ENCODE data around the gene HSD17B12. TPM values are rescaled to one million over a fixed set of nuclear protein-coding genes. Genes with fewer than 3 reads are reported as not detected.

Gene HSD17B12
- total and polyA plus RNA-seq, 2 of the 13 experiments (the other 11 are each of a cell fraction or from before 2014, with no cell fraction given): 50.3 to 117 TPM

GRCh38 chr11:43639224-43639623, 41.3 kb upstream of the HSD17B12 start (continued):
- TF ChIP-seq SNAPC4 (CRISPR knock-in tag; IDR thresholded peaks at IDR 0.05): no peak

DNA sequence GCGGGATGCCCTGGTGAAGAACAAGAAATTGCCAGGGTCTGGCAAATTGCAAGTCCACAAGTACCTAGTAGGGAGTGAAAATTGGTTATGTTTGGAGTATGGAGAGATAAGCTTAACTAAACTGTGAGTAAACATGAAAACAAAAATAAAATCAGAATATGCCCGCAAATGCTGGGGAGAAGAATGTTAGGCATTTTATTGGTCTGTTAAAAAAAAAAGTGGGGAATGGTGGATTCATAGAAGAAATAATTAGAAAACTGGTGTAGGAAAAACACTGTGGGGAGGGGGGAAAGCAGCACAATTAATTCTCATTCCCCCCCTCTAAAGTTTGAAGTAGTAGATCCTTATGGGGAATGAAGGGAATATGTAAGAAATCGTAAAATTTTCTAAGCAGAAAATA, 40.6 kb upstream of the HSD17B12 start:
- no TSS peak for BruUV-seq (replicated peaks)
- in situ Hi-C loops (cut with HindIII; ENCODE audit: extremely low pct_ligation_motif_present, low pct_unique_long_range_greater_than_20kb) (loop anchor here (10.0 kb wide), 1 partner anchor 55 kb away; no protein-coding TSS in a partner anchor), intact Hi-C loops (cut with micrococcal nuclease; ENCODE audit: unreplicated experiment) (loop anchor here (2.0 kb wide), 1 partner anchor 71 kb away; no protein-coding TSS in a partner anchor)
- peaks cover 0 to 15% of the 10 kb centered on the region in 2 experiments; a peak in 2 of 5 replicates for H3K27me3 ChIP-seq (ENCODE audit: control insufficient read depth in 1 of 2, insufficient read depth in 2 of 2, low read length in 2 of 2)
- ATAC-seq (no peak), FAIRE-seq (no peak), DNase-seq (ENCODE audit: low spot score) (no peak)
- no peak overlapping the region for H3K4me2 ChIP-seq (ENCODE audit: low read depth, low read length)
- ChIA-PET POLR2A (no interaction called here), CTCF (ENCODE audit: low intra/inter-chr PET ratio, low total read pairs) (no interaction called here)
- peaks cover 8% of the 10 kb centered on the region for H3K79me2 ChIP-seq (ENCODE audit: insufficient read depth, low read length)
- H3K4me3 ChIP-seq (replicated peaks in 1 of 3; ENCODE audit: insufficient read depth in 1 of 3, low read depth in 2 of 3, low read length in 3 of 3): no peak overlapping the region
- no peak overlapping the region for H2AFZ ChIP-seq (ENCODE audit: low read length)
- no peak overlapping the region for H3K27ac ChIP-seq (ENCODE audit: extremely low read length, insufficient read depth, low read length)
- no peaks in the 10 kb centered on the region for H4K20me1 ChIP-seq (ENCODE audit: insufficient read depth, low read length)
- no peak overlapping the region for H3K9ac ChIP-seq (ENCODE audit: insufficient read depth, low read depth, low read length)
- WGBS (ENCODE audit: low lambda C conversion rate): 0% methylated on average over 3 of the region's 3 CpGs
- no peaks in the 10 kb centered on the region for H3K9me3 ChIP-seq (ENCODE audit: low read length)
- H3K36me3 ChIP-seq (replicated peaks in 1 of 2; ENCODE audit: control insufficient read depth in 1 of 2, insufficient read depth in 2 of 2, low read length in 2 of 2): no peaks in the 10 kb centered on the region
- H3K4me1 ChIP-seq (ENCODE audit: insufficient read depth, low read length): peaks cover under 1% of the 10 kb centered on the region; the same call in 1 of the 2 replicates
- TF ChIP-seq HNRNPK (IDR thresholded peaks at IDR 0.05; ENCODE audit: low read depth, low read length, poor library complexity, severe bottlenecking) (no peak), SOX13 (IDR thresholded peaks at IDR 0.05) (no peak), SOX13 (CRISPR knock-in tag; conservative IDR thresholded peaks at IDR 0.05 in 1 of 2, IDR thresholded peaks at IDR 0.05 in 1 of 2) (no peak), ZNF350 (CRISPR knock-in tag; IDR thresholded peaks at IDR 0.05; ENCODE audit: borderline replicate concordance, low read depth) (no peak), TFDP1 (CRISPR knock-in tag; IDR thresholded peaks at IDR 0.05; ENCODE audit: borderline replicate concordance) (no peak), ZNF331 (CRISPR knock-in tag; IDR thresholded peaks at IDR 0.05) (no peak), KLF12 (CRISPR knock-in tag; IDR thresholded peaks at IDR 0.05; ENCODE audit: borderline replicate concordance) (no peak), YY1 (IDR thresholded peaks at IDR 0.05; ENCODE audit: insufficient read depth, insufficient replicate concordance, low read depth, low read length) (no peak), SRY (CRISPR knock-in tag; IDR thresholded peaks at IDR 0.05) (no peak), ZZZ3 (CRISPR knock-in tag; IDR thresholded peaks at IDR 0.05; ENCODE audit: borderline replicate concordance) (no peak), NCOA5 (CRISPR knock-in tag; IDR thresholded peaks at IDR 0.05) (no peak)
- TF ChIP-seq, protein P1, sequence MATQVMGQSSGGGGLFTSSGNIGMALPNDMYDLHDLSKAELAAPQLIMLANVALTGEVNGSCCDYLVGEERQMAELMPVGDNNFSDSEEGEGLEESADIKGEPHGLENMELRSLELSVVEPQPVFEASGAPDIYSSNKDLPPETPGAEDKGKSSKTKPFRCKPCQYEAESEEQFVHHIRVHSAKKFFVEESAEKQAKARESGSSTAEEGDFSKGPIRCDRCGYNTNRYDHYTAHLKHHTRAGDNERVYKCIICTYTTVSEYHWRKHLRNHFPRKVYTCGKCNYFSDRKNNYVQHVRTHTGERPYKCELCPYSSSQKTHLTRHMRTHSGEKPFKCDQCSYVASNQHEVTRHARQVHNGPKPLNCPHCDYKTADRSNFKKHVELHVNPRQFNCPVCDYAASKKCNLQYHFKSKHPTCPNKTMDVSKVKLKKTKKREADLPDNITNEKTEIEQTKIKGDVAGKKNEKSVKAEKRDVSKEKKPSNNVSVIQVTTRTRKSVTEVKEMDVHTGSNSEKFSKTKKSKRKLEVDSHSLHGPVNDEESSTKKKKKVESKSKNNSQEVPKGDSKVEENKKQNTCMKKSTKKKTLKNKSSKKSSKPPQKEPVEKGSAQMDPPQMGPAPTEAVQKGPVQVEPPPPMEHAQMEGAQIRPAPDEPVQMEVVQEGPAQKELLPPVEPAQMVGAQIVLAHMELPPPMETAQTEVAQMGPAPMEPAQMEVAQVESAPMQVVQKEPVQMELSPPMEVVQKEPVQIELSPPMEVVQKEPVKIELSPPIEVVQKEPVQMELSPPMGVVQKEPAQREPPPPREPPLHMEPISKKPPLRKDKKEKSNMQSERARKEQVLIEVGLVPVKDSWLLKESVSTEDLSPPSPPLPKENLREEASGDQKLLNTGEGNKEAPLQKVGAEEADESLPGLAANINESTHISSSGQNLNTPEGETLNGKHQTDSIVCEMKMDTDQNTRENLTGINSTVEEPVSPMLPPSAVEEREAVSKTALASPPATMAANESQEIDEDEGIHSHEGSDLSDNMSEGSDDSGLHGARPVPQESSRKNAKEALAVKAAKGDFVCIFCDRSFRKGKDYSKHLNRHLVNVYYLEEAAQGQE (IDR thresholded peaks at IDR 0.05; ENCODE audit: borderline replicate concordance in 1 of 2, low read depth in 1 of 2, low read length in 2 of 2): no peak
